GM21390 (cell line): ENCODE data around the gene B4GALT7.
"Not testable (repeated sequence)": the region's sequence is repeated elsewhere in the genome, so short reads cannot be mapped to it uniquely, and the experiment has no call there.

Source experiments
- ATAC-seq: cut with Tn5 transposase; IDR thresholded peaks from one replicate; pipeline ENCODE4 v1.9.1; 2021; ENCODE audit not compliant: unreplicated experiment

Gene B4GALT7

GRCh38 chr5:177608243-177609075 is 8.5 kb downstream of the B4GALT7 start:
- ATAC-seq = no peak

- ATAC-seq = no peak
Measured at GRCh38 chr5:177609076-177610059, 9.4 kb downstream of the B4GALT7 start.

- no peak for ATAC-seq
Measured at GRCh38 chr5:177610131-177610769, 10.3 kb downstream of the B4GALT7 start.

- ATAC-seq = no peak
Measured at GRCh38 chr5:177610770-177611445, 11.0 kb downstream of the B4GALT7 start.

GRCh38 chr5:177611446-177612214 is 11.7 kb downstream of the B4GALT7 start:
- no peak for ATAC-seq

GRCh38 chr5:177612215-177612673 is 12.3 kb downstream of the B4GALT7 start:
- no peak for ATAC-seq

GRCh38 chr5:177620560-177620959 is 20.6 kb downstream of the B4GALT7 start:
- no peak for ATAC-seq

GRCh38 chr5:177624172-177624571 is 24.2 kb downstream of the B4GALT7 start:
- not testable (repeated sequence) for ATAC-seq

GRCh38 chr5:177630186-177630585 is 30.3 kb downstream of the B4GALT7 start:
- not testable (repeated sequence) for ATAC-seq

GRCh38 chr5:177634912-177635311 is 35.0 kb downstream of the B4GALT7 start:
- not testable (repeated sequence) for ATAC-seq

GRCh38 chr5:177645462-177645861 is 45.5 kb downstream of the B4GALT7 start:
- ATAC-seq = not testable (repeated sequence)

- ATAC-seq = not testable (repeated sequence)
Measured at GRCh38 chr5:177651235-177651634, 51.3 kb downstream of the B4GALT7 start.

- not testable (repeated sequence) for ATAC-seq
Measured at GRCh38 chr5:177657846-177658245, 57.9 kb downstream of the B4GALT7 start.

GRCh38 chr5:177658542-177658941 is 58.6 kb downstream of the B4GALT7 start:
- ATAC-seq = not testable (repeated sequence)
